Hepatocyte (in vitro differentiated cells): ENCODE results near the gene KIF4A.

Source experiments
- EZH2 ChIP-seq: fragments of 200-600 bp; sonication (generic); IDR thresholded peaks from 2 replicates; pipeline ENCODE4 v1.6.1; 2016; ENCODE audit warnings: antibody characterized with exemption, mild to moderate bottlenecking, borderline replicate concordance
- EZH2phosphoT487 ChIP-seq: fragments of 200-600 bp; sonication (generic); IDR thresholded peaks from one replicate; pipeline ENCODE4 v1.6.1; 2018; ENCODE audit warnings: antibody characterized with exemption, mild to moderate bottlenecking, low read depth, moderate library complexity; ENCODE audit not compliant: unreplicated experiment, severe bottlenecking
- TF ChIP-seq, protein P1 (sequence below): fragments of 200-600 bp; sonication (generic); IDR thresholded peaks from 2 replicates; pipeline ENCODE4 v1.5.1; 2016; ENCODE audit warnings: antibody characterized with exemption, mild to moderate bottlenecking; ENCODE audit not compliant: poor library complexity

DNA sequence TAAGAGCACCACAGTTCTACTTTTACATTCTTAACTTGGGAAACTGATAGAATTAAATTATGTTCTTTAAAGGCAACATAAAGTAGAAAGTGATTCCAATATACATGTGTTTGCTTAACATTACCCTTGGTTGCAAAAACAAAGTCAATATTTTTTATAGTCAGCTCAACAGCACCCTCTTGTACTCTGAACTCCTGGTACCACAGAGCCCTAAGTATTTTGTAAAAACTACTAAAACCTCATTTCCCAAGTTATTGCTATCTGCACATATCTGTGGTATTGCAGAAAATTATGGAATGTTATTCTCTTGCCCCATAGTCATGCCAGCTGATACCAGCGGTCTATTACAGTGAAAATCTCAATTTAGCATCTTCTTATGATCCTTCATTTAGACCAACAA, 2.9 kb downstream of the KIF4A start:
- TF ChIP-seq, protein P1, sequence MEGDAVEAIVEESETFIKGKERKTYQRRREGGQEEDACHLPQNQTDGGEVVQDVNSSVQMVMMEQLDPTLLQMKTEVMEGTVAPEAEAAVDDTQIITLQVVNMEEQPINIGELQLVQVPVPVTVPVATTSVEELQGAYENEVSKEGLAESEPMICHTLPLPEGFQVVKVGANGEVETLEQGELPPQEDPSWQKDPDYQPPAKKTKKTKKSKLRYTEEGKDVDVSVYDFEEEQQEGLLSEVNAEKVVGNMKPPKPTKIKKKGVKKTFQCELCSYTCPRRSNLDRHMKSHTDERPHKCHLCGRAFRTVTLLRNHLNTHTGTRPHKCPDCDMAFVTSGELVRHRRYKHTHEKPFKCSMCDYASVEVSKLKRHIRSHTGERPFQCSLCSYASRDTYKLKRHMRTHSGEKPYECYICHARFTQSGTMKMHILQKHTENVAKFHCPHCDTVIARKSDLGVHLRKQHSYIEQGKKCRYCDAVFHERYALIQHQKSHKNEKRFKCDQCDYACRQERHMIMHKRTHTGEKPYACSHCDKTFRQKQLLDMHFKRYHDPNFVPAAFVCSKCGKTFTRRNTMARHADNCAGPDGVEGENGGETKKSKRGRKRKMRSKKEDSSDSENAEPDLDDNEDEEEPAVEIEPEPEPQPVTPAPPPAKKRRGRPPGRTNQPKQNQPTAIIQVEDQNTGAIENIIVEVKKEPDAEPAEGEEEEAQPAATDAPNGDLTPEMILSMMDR = no peak
- TF ChIP-seq EZH2 (no peak), EZH2phosphoT487 (no peak)
